GM21529 (cell line): ENCODE data around the gene S100A8.
"Not testable (repeated sequence)": the region's sequence is repeated elsewhere in the genome, so short reads cannot be mapped to it uniquely, and the experiment has no call there.

Experiments
- ATAC-seq: cut with Tn5 transposase; IDR thresholded peaks from one replicate; pipeline ENCODE4 v1.9.1; 2021; ENCODE audit not compliant: unreplicated experiment

S100A8 gene

DNA sequence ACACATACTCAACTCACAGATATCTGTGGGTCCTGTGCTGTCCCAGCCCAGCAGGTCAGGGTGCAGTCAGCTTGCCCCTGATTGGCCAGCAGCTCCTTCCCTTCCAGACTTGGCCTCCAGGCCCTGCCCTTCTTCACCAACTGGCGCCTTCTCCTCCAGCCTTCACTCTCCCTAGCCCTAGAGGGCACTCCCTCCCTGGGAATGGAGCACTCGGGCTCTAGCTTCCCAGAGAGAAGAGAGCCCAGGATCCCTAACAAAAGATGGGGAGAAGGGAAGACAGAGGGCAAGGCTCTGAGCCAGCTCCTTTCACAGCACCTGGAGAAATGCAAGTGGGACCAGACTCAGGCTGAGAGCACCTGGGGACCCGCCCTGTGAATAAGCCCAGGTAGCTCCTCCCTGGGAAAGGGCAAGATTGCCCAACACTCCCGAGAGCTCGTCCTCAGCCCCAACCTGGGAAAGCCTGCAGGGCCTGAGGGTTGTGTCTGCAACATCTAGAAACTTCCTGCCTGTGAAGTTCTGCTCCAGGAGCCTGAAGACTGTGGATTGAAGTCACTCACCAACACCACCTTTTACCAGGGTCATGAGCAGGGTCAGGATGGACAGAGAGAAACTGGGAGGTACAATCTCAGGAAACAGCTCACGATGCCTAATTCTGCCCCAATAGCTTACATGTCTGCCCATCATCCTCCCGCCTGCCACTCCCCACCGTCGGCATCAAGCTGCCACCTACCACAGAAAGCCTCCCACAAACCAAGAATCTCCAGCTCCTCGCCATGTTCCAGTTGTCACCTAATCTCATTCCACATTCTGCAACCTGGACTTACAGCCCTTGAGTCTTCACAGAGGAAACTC lies 42.1 kb downstream of the S100A8 start, which contains the start of gene PGLYRP4:
Gene PGLYRP4 (minus strand): TSS at position 331 of the 852 bp plus-strand sequence. CDS start 909 bp downstream, outside the sequence.
- no peak for ATAC-seq

DNA sequence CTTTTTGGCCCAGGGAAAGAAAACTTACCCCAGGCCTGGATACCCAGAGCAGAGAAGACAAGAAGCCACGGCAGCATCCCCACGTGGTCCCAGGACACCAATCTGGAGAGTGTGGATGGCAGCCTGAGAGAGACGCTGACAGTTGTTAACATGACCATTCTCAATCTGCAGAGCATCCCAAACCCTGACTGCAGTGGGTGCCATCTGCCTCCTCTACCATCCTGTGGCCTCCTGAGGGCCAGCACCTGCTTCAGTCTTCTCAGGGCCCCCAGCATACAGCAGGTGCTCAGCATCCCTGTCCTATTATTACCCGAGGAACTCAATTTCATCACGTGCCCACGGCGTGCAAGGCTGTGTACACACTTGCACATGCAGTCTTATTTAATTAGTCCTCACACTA lies 43.0 kb downstream of the S100A8 start:
- ATAC-seq: no peak

DNA sequence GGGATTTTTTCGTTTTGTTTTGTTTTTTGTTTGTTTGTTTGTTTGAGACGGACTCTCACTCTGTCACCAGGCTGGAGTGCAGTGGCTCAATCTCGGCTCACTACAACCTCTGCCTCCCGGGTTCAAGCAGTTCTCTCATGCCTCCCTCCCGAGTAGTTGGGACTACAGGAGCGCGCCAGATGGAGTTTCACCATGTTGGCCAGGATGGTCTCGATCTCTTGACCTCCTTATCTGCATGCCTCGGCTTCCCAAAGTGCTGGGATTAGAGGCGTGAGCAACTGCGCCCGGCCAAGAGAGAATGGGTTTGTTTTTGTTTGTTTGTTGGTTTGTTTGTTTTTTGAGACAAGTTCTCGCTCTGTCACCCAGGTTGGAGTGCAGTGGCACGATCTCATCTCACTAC lies 43.8 kb downstream of the S100A8 start:
- ATAC-seq: not testable (repeated sequence)

DNA sequence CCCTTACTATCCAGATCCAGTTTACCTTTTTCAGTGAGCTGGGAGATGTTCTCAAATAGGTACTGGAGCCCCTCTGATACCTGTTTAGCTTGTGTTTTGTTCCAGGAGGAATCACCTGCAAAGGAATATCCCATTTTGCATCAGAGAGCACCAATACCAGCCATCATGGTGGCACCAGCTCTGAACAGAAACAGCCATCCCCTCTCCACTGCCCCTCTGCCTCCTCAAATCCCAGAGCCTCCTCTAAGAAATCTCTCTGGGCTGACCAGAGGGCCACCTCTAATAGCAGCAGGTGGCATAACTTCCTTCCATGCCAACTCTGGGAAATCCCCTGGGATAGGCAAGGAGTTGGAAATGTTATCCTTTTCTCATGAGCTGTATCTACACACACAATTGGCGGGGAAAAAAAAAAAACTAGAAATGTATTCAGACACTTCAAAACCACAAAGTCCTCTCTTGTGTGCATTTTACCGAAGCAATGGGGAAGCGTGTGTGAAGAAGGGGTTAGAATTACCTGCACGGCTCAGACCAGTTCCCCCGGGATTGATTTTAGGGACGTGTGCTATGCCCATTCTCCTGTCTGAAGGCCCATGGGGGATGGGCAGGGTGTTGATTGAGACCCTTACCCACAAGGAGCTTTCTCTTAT lies 44.7 kb downstream of the S100A8 start:
- no peak for ATAC-seq

DNA sequence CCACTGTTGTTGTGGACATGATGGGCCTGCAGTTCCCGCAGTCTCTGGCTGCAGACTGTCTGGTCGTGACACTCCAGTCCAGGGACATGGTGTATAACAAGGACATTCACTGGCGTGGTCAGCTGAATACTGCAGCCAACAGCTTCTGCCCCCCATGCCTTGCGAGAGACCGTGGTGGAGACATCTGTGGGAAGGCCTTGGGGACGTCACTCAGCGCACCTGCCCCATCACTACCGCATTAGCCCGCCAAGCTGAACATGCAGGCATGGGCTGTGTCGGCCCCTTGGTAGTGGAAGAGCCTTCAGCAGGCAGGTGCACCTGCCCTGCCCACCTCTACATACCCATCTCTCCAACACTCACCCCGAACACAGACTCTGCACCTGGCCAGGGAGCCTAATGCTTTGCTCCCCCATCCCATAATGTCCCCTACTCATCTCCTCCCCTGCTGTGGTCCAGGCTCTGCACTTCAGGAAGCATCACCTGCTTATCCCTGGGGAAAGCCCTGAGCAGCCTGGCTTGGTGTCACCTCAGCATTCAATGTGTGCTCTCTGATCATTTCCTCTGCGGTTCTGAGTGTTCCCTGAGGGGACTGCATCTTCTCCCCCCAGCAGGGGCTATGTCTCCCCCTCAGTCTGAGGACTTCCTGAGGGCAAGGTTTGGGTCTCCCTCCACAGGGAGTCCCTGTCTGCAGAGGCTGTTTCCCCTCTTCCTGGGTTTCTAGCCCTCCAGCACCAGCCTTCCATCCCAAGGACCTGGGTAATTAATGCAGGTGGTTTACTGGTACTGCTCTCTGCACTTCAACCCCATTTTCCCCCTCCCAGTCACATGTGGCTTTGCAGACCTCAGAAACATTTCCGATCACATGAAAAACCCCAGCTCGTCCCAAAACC lies 45.4 kb downstream of the S100A8 start:
- no peak for ATAC-seq

DNA sequence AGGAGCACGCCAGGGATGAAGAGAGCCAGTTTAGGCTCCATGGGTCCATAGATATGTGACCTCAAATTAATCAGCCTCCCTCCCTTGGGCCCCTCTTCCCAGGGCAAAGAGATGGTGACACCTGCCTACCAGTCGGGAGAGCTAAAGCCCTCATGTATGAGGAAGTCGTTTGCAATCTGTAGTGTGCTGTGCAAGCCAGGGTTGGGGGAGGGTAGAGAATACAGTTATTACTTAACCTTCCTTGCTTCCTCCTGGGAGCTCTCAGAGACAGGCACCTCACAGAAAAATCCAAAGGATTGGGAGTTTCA lies 46.2 kb downstream of the S100A8 start:
- ATAC-seq: no peak

DNA sequence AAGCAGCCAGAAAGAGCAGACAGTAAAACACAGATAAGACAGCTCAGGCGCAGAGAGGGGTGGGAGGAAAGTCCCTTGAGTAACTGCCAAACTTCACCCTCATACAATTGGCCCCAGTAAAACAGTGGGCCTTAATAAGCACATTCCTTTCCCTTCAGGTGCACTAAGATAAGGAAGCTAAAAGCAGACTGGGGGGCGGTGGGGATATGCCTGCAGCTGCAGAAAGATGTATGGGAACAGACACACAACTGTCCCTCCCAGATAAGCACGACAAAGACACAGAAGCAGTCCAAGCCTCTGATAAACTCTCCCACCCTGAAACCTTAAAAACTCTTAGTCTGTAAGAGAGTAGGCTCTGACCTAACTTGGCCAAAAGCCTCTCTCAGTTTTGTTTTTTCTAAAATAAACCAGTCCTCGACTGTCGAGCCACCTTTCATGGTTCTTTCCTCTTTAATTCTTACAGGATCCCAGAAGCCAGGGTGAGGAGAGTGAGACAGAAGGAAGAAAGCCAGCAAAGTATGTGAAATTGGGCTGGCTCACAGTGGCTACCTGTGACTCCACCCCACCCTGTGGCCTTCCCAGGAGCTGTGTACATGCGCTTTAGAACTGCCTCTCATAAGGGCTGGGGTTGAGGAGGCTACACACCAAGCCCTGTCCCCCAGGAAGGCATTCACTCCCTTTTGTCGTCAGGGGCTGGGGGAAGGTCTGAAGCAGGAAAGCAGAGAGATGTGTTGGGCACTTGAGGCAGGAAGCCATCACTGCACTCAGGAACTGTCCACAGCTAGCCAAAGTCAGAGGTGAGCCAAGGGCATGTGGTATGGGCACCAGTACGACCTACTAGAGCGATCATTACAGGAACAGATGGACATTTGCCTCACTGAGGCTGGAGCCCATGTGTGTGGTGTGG lies 46.8 kb downstream of the S100A8 start:
- no peak for ATAC-seq

DNA sequence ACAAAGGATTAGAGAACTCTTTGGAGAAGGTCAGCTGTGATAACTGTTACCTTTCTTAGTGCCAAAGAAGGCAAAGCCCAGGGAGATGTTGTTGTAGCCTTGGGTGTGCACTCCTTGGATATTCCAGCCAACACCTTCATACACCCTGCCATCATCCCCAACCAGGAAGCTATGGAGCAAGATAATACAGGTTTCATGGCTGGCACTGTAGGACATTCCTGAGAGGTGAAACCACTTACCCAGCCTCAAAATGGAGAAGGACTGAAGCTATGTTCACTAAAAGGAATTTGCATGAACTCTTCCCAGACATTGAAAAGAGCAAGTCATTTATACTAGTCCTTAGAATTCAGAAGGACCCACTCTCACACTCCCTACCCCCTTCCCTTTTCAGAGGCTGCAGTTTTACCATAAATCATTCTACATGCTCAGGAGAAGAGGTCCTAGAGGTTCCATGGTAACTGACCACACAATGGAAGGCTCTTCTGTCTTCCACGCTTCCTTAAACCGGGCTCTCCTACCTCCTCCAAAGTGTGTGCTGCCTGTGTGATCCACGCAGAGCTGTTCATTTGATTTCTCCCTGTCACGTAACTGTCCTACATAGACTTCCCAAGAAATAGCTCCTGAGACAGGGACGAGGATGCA lies 47.7 kb downstream of the S100A8 start:
- ATAC-seq: no peak

DNA sequence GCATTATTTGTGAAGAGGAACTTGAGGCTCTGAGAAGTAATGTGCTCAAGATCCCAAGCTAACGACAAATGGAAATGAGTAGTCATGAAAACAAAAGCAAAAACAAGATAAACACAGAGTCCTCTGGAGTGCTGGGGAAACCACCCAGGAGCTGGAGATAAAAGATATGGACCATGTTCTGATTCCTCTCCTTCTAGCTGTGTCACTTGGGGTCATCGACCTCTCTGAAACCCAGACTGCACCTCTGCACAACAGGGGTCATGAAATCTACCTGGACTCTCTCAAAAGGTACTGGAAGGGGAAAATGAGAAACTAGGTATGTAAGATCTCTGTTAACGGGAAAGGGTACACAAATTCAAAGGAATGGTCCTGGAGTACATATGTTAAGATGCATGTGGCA lies 48.7 kb downstream of the S100A8 start:
- ATAC-seq: no peak

DNA sequence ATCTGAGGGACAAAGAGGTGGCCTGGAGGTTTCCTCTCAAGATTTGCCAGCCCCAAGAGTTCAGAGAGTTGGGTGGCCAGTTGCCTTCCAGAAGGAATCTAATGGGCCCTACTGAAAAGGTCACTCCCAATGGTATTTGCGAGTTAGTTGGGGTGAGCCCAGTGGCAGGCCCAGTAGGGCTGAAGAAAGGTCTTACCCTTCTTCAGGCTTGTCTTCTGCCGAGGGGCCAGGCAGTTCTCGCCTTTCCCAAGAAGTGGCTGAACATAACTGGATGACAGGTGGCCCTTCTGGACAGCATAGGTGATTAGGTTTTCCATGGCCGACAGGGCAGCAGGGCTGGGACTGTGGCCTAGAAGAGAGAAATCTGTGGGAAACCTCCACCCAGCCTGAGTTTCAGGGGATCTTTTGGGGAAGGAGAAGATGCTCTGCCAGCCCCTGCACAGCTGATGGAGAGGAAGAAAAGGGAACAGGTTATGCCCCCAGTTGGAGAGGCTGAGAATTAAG lies 49.4 kb downstream of the S100A8 start:
- no peak for ATAC-seq

DNA sequence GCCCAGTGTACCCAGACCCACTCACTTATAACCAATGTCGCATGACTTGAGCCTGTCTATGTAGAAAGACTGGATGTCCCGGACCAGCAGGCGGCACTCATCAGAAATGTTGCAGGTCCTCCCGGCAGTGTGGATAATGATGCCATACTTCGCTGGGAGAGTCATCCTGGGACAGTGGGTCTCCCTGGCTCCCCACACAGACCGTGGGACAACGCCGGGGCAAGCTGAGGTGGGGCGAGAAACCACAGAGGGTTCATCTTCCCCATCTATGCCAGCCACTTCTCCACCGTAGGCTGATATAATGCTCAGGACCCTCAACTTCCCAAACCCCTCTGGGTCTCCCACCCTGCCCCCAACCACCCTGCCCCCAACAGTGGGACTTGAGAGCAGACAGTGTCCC lies 50.5 kb downstream of the S100A8 start:
- ATAC-seq: no peak
